ENCODE measurements around the gene SERTM2.

Gene SERTM2

DNA sequence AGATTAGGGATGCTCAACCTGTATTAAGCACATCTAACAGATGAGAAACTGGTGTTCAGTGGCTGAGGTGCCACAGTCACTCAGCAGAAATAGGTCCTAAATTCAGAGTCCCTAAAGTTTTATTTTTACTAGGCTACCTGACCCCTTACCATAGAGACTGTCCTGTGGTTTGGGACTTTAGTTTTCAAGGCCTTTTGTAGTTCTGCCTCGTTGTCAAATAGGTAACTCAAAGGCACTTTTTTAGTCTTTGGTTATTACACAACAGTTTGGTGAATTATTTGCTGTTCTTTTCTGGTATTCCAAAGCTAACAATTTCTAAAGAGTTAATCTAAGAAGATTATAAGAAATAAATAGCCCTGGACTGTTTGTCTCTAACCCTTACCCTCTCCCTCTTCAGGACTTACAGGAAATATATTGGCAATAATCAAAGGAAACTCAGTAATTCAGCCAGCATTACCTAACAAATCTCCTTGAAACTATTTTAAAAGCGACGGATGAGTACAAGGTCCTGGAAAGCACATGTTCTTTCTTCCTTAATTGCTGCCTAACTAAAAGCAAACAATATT, 12.8 kb upstream of the SERTM2 start:
- no peaks in the 10 kb centered on the region for H3K36me3 ChIP-seq (ENCODE audit: control insufficient read depth, low read length)
- TF ChIP-seq, protein P1, sequence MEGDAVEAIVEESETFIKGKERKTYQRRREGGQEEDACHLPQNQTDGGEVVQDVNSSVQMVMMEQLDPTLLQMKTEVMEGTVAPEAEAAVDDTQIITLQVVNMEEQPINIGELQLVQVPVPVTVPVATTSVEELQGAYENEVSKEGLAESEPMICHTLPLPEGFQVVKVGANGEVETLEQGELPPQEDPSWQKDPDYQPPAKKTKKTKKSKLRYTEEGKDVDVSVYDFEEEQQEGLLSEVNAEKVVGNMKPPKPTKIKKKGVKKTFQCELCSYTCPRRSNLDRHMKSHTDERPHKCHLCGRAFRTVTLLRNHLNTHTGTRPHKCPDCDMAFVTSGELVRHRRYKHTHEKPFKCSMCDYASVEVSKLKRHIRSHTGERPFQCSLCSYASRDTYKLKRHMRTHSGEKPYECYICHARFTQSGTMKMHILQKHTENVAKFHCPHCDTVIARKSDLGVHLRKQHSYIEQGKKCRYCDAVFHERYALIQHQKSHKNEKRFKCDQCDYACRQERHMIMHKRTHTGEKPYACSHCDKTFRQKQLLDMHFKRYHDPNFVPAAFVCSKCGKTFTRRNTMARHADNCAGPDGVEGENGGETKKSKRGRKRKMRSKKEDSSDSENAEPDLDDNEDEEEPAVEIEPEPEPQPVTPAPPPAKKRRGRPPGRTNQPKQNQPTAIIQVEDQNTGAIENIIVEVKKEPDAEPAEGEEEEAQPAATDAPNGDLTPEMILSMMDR (IDR thresholded peaks at IDR 0.05; ENCODE audit: low read depth, low read length, poor library complexity, severe bottlenecking): no peak
- no peak for TF ChIP-seq EZH2phosphoT487 (IDR thresholded peaks at IDR 0.05; ENCODE audit: borderline replicate concordance, low read length)
- H3K27me3 ChIP-seq (ENCODE audit: control insufficient read depth, low read length): no peaks in the 10 kb centered on the region
- H3K27ac ChIP-seq (ENCODE audit: low read depth, low read length): no peak overlapping the region
- H4K20me1 ChIP-seq (ENCODE audit: control insufficient read depth, insufficient read depth, low read depth, low read length): no peaks in the 10 kb centered on the region
- no peaks in the 10 kb centered on the region for H3K9me2 ChIP-seq (replicated peaks; ENCODE audit: control insufficient read depth, low read length)
- no peaks in the 10 kb centered on the region for H3F3A ChIP-seq (ENCODE audit: control insufficient read depth, insufficient read depth)
- no peak overlapping the region for H3K4me3 ChIP-seq (ENCODE audit: low read length)
- H3K4me2 ChIP-seq (ENCODE audit: low read length): no peak overlapping the region
- no peaks in the 10 kb centered on the region for H3K79me2 ChIP-seq (ENCODE audit: control insufficient read depth, low read length)
- no peaks in the 10 kb centered on the region for H3K4me1 ChIP-seq (ENCODE audit: control insufficient read depth, low read length)
- no peaks in the 10 kb centered on the region for H3K9me3 ChIP-seq (ENCODE audit: control insufficient read depth, insufficient read depth, low read length)

GRCh38 chrX:111503485-111503993, 7.9 kb upstream of the SERTM2 start:
- no peaks in the 10 kb centered on the region for H3K9me3 ChIP-seq (ENCODE audit: control insufficient read depth, insufficient read depth, low read length)
- H3K4me2 ChIP-seq (ENCODE audit: low read length): no peak overlapping the region
- H4K20me1 ChIP-seq (ENCODE audit: control insufficient read depth, insufficient read depth, low read depth, low read length): no peaks in the 10 kb centered on the region
- TF ChIP-seq, protein P1 (IDR thresholded peaks at IDR 0.05; ENCODE audit: low read depth, low read length, poor library complexity, severe bottlenecking): no peak
- no peak for TF ChIP-seq EZH2phosphoT487 (IDR thresholded peaks at IDR 0.05; ENCODE audit: borderline replicate concordance, low read length)
- no peaks in the 10 kb centered on the region for H3F3A ChIP-seq (ENCODE audit: control insufficient read depth, insufficient read depth)
- no peaks in the 10 kb centered on the region for H3K27me3 ChIP-seq (ENCODE audit: control insufficient read depth, low read length)
- H3K9me2 ChIP-seq (replicated peaks; ENCODE audit: control insufficient read depth, low read length): no peaks in the 10 kb centered on the region
- no peaks in the 10 kb centered on the region for H3K4me1 ChIP-seq (ENCODE audit: control insufficient read depth, low read length)
- H3K36me3 ChIP-seq (ENCODE audit: control insufficient read depth, low read length): no peaks in the 10 kb centered on the region
- H3K4me3 ChIP-seq (ENCODE audit: low read length): no peak overlapping the region
- no peak overlapping the region for H3K27ac ChIP-seq (ENCODE audit: low read depth, low read length)
- no peaks in the 10 kb centered on the region for H3K79me2 ChIP-seq (ENCODE audit: control insufficient read depth, low read length)

- H3K79me2 ChIP-seq (ENCODE audit: control insufficient read depth, low read length): no peaks in the 10 kb centered on the region
- H3K36me3 ChIP-seq (ENCODE audit: control insufficient read depth, low read length): no peaks in the 10 kb centered on the region
- no peak for TF ChIP-seq EZH2phosphoT487 (IDR thresholded peaks at IDR 0.05; ENCODE audit: borderline replicate concordance, low read length)
- TF ChIP-seq, protein P1 (IDR thresholded peaks at IDR 0.05; ENCODE audit: low read depth, low read length, poor library complexity, severe bottlenecking): no peak
- no peaks in the 10 kb centered on the region for H3K27me3 ChIP-seq (ENCODE audit: control insufficient read depth, low read length)
- H3F3A ChIP-seq (ENCODE audit: control insufficient read depth, insufficient read depth): no peaks in the 10 kb centered on the region
- no peaks in the 10 kb centered on the region for H3K4me1 ChIP-seq (ENCODE audit: control insufficient read depth, low read length)
- no peak overlapping the region for H3K27ac ChIP-seq (ENCODE audit: low read depth, low read length)
- H3K9me2 ChIP-seq (replicated peaks; ENCODE audit: control insufficient read depth, low read length): no peaks in the 10 kb centered on the region
- no peak overlapping the region for H3K4me3 ChIP-seq (ENCODE audit: low read length)
- H3K9me3 ChIP-seq (ENCODE audit: control insufficient read depth, insufficient read depth, low read length): no peaks in the 10 kb centered on the region
- no peak overlapping the region for H3K4me2 ChIP-seq (ENCODE audit: low read length)
- no peaks in the 10 kb centered on the region for H4K20me1 ChIP-seq (ENCODE audit: control insufficient read depth, insufficient read depth, low read depth, low read length)
These were observed 6.5 kb upstream of the SERTM2 start for GRCh38 chrX:111504941-111505340.

Measured in DOHH2 (cell line).